ENCODE data around the gene DTNB. TPM values are rescaled to one million over a fixed set of nuclear protein-coding genes. Genes with fewer than 3 reads are reported as not detected.

The DTNB gene
- total and polyA plus RNA-seq, 12 donors: 4.7 to 27.5 (median 9.4) TPM

GRCh38 chr2:25435421-25435820 lies 238.0 kb downstream of the DTNB start:
- Histone ChIP-seq H3K27ac (no peak overlapping the region), H3K36me3 (replicated peaks in 1 of 2) (no peaks in the 10 kb centered on the region), H3K4me1 (replicated peaks in 1 of 2) (no peaks in the 10 kb centered on the region), H3K27me3 (no peaks in the 10 kb centered on the region), H3K9me3 (replicated peaks in 1 of 3) (no peaks in the 10 kb centered on the region), H3K4me3 (no peak overlapping the region)
- intact Hi-C loops (cut with DNase I): no loop called here
- no peak for DNase-seq
- WGBS, 4 donors: 97 to 100% (median 99%) methylated on average over 1 of the region's 1 CpG
- TF ChIP-seq POLR2A (IDR thresholded peaks at IDR 0.05) (no peak), CTCF (IDR thresholded peaks at IDR 0.05) (no peak)

- Histone ChIP-seq H3K27me3 (no peaks in the 10 kb centered on the region), H3K27ac (no peak overlapping the region), H3K36me3 (replicated peaks in 1 of 2) (no peaks in the 10 kb centered on the region), H3K9me3 (replicated peaks in 1 of 3) (no peaks in the 10 kb centered on the region), H3K4me1 (replicated peaks in 1 of 2) (no peaks in the 10 kb centered on the region), H3K4me3 (no peak overlapping the region)
- TF ChIP-seq POLR2A (IDR thresholded peaks at IDR 0.05): no peak
- TF ChIP-seq CTCF (IDR thresholded peaks at IDR 0.05): no peak
- WGBS, 4 donors: 85 to 96% (median 93%) methylated on average over 4 of the region's 4 CpGs
- no peak for DNase-seq
- intact Hi-C loops (cut with DNase I): no loop called here
Observed at GRCh38 chr2:25431604-25432003, 241.8 kb downstream of the DTNB start.

GRCh38 chr2:25430556-25430955 lies 242.8 kb downstream of the DTNB start:
- no peaks in the 10 kb centered on the region for H3K36me3 ChIP-seq (replicated peaks in 1 of 2)
- no peak overlapping the region for H3K27ac ChIP-seq
- no peak overlapping the region for H3K4me3 ChIP-seq
- intact Hi-C loops (cut with DNase I): no loop called here
- DNase-seq: no peak
- TF ChIP-seq CTCF (IDR thresholded peaks at IDR 0.05): no peak
- no peak for TF ChIP-seq POLR2A (IDR thresholded peaks at IDR 0.05)
- no peaks in the 10 kb centered on the region for H3K27me3 ChIP-seq
- H3K9me3 ChIP-seq (replicated peaks in 1 of 3): no peaks in the 10 kb centered on the region
- H3K4me1 ChIP-seq (replicated peaks in 1 of 2): no peaks in the 10 kb centered on the region
- 91 to 98% (median 95%) methylated on average over 7 of the region's 7 CpGs for WGBS, 4 donors

GRCh38 chr2:25426326-25426725 lies 247.1 kb downstream of the DTNB start:
- TF ChIP-seq CTCF (IDR thresholded peaks at IDR 0.05) (no peak), POLR2A (IDR thresholded peaks at IDR 0.05) (no peak)
- no peaks in the 10 kb centered on the region for H3K4me1 ChIP-seq (replicated peaks in 1 of 2)
- H3K27me3 ChIP-seq: no peaks in the 10 kb centered on the region
- H3K4me3 ChIP-seq: no peak overlapping the region
- 93 to 98% (median 96%) methylated on average over 3 of the region's 3 CpGs for WGBS, 4 donors
- no peak for DNase-seq
- H3K36me3 ChIP-seq (replicated peaks in 1 of 2): no peaks in the 10 kb centered on the region
- no peak overlapping the region for H3K27ac ChIP-seq
- H3K9me3 ChIP-seq (replicated peaks in 1 of 3): no peaks in the 10 kb centered on the region
- intact Hi-C loops (cut with DNase I): no loop called here
